Astrocyte (in vitro differentiated cells and primary cell): ENCODE measurements around the gene PTGR3.

Experiments
- EZH2 ChIP-seq: IDR thresholded peaks from 2 replicates; pipeline ENCODE4 v1.6.1; 2012; ENCODE audit warnings: mild to moderate bottlenecking, low read length, inconsistent platforms; ENCODE audit not compliant: insufficient read depth
- TF ChIP-seq, protein P1 (sequence below): IDR thresholded peaks from 2 replicates; pipeline ENCODE4 v1.5.1; 2011; ENCODE audit warnings: low read depth, mild to moderate bottlenecking, inconsistent platforms, low read length, moderate library complexity; ENCODE audit not compliant: insufficient read depth

DNA sequence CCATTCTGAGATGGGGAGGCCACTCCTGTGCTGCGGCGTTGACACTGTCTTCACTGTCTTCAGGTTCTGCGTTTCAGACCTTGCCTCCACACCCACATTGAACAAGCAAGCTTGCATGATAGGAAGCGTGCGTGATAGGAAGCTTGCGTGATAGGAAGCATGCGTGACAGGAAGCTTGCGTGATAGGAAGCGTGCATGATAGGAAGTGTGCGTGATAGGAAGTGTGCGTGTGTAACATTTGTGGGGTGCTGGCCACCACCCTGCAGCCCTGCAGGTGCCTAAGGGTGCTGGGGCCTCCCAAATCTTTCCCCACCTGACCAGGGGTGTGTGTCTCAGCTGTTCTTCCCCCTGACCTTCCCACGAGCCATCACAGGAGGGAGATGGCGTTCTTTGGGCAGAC lies 27.0 kb upstream of the PTGR3 start:
- TF ChIP-seq, protein P1, sequence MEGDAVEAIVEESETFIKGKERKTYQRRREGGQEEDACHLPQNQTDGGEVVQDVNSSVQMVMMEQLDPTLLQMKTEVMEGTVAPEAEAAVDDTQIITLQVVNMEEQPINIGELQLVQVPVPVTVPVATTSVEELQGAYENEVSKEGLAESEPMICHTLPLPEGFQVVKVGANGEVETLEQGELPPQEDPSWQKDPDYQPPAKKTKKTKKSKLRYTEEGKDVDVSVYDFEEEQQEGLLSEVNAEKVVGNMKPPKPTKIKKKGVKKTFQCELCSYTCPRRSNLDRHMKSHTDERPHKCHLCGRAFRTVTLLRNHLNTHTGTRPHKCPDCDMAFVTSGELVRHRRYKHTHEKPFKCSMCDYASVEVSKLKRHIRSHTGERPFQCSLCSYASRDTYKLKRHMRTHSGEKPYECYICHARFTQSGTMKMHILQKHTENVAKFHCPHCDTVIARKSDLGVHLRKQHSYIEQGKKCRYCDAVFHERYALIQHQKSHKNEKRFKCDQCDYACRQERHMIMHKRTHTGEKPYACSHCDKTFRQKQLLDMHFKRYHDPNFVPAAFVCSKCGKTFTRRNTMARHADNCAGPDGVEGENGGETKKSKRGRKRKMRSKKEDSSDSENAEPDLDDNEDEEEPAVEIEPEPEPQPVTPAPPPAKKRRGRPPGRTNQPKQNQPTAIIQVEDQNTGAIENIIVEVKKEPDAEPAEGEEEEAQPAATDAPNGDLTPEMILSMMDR = no peak
- no peak for TF ChIP-seq EZH2
